Stimulated activated CD4-positive, alpha-beta T cell treated with anti-CD3 and anti-CD28 coated beads, Interleukin-1b, Interleukin-23, amount 100 ng/mL, for 4 hours (primary cell): ENCODE data around the gene AKT3.

ENCODE experiments used
- DNase-seq, 2 donors: peaks; one replicate each; pipeline ENCODE4 v3.0.0-alpha.2; 2020; ENCODE audit warnings: low read depth in 2 of 2

The AKT3 gene

DNA sequence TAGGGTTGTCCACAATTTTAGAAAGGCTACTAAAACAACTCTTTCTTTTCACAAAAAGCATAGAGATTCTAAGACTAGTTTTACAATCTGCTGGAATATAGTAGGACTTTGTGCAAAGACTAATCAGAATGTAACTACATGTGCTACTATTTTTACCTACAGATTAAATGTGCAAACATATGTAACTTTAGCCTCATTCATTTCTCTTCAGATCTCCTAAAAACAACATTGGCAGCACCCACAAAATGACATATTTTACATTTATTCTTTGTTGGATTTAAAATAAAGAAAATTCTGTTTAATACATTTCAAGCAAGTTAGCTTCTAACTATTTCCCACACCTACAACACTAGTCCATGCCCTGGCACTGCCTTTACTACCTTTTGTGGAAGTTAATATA, 292.2 kb downstream of the AKT3 start:
- DNase-seq = no peak

DNA sequence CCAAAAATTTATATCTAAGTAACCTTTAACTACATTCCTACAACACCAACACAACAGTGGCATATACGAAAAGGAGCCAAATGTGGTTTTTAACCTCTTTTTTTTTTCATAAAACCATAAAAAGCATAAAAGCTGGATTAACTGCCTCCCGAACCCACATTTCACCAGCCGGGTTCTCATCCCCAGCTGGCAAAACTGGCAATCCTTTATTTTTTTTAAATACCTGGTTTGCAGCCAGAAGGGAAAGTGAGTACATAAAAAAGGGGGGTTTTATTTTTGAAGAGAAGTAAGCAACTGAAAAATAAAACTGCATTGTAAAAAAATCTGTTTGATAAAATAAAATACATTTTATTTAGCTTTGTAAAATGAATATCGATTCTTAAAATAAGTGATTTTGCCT, 295.4 kb downstream of the AKT3 start:
- no peak for DNase-seq

DNA sequence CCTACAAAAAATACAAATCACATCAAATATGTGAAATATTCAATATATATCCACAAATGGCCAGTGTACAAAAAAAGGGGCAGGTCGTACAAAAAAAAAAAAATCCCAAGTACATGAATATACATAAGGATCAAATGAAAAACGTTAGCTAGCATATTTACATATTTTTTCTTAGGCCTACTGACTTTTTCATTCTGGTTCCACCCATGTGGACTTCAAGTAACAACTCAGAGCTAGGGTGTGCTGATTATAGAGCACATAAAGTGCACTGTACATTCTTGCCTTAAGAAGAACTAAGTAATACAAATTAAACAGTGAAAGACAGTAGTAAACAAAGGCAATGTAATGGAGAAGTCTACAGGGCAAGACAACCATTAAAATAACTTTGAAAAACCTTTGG, 297.0 kb downstream of the AKT3 start:
- no peak for DNase-seq

DNA sequence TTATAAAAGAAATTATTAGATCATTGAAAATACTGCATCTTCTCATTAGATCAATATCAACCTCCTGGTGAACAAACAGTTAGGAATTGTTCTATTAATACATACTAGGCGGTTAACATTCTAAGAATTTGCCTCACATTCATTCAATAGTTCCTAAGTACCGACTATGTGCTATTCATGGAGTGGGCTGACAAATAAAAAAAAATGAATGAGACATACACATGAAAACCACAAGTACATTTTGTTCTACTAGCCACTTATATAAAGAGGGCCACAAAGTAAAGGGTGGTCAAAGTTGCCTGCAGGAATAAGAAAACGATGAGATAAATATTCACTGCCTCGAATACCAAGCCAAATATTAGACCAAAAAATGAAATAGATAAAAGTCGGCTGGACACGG, 299.8 kb downstream of the AKT3 start:
- no peak for DNase-seq

DNA sequence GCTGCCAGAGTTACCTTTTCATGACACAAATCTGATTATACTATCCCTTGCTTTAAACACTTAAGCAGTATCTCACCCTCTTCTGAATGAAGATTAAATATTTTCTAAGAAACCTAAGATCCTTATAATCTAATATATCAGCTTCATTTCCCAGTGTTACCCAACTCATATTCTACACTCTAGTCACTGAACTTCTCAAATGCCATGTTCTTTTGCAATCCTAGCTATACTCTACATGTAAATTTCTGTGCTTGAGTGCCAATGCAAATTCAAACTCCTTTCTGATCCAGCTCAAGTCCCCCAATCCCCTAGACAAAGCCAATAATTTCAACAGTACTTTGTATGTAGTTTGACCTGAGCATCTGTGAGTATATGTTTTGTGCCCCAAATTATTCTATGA, 300.3 kb downstream of the AKT3 start:
- DNase-seq = no peak

DNA sequence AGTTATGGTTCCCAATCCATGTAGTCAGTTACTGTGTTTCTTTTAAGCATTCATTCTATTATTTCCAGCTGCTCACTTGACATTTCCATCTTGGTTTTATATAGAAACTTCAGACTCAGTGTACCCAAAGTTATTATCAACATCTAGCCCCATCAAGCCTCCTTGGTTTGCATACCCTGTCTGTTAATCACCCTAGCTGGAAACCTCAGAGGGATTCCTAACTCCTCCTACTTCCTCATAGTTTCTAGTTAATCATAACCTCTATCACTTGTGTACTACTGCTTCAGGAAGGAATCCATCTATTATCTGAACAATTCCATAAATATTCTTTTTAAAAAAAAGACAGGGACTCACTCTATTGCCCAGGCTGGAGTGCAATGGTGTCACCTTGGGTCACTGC, 300.9 kb downstream of the AKT3 start:
- DNase-seq = no peak

DNA sequence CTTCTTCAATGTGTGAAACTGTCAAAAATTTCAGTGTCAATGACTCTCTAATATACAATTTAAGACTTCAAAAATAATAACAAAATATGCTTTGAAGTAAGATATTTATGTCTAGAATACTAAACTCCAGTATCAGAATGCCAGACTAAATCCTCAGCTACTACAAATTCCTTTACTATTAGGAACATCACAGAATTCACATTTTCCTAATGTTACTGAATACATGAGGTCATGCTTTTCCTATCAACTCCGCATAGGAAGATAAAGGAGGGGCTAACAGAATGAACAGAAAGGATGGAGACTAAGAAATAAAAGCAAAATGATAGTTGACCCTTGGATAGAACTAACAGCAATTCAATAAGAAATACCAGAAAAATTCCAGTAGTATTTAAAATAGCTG, 301.5 kb downstream of the AKT3 start:
- DNase-seq = no peak

DNA sequence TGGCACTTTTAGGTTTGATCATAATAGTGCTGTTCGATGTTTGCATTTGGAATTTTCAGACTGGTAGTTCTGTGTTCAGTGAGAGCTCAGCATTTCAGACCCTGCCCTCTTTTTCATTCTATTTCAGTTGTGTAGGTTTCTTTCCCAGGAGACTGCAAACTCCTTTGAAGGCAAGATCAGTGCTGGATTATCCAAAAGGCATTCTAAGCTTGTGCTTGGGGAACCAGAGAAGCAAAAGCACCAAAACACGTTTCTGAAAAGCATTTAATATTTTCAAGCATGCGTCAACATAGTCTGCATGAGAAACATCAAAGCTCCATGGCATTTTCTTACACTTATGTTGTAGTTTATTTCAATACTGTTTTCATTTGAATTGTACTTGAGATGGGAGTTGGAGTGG, 302.2 kb downstream of the AKT3 start:
- no peak for DNase-seq

DNA sequence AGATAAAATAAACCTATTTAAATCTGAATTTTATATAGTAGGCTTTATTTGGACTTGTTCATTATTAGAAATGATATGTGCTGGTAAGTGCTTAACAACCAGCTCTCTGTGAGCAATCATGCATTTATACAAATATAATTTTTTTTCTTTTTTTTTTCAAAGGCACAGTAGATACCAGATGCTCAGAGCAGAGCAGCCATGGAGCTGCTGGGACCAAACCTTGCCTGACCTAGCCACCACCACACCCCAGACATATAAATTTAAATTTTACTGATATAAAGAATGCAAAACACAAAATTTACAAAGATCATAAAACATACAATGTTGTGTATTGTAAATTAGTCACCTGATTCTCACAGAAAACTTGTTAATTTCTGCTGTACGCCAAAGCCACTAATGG, 303.6 kb downstream of the AKT3 start:
- no peak for DNase-seq

DNA sequence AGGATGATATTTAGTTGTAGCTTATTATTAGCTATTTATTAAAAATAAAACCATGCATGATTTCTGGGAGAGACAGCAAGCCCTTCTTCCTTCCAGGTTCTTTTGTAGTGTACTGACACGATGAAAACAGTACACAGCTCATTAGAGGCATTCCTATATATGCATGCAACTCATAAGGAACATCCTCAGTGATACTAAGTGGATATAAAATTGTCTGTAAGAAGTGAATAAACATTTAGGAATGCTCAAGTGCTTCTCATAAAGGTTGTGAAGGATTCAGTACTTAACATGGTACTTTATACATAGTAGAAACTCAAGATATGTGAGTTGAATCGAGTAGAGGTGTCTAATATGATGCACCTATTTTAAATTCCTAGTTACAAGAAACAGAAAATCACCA, 306.5 kb downstream of the AKT3 start:
- no peak for DNase-seq

DNA sequence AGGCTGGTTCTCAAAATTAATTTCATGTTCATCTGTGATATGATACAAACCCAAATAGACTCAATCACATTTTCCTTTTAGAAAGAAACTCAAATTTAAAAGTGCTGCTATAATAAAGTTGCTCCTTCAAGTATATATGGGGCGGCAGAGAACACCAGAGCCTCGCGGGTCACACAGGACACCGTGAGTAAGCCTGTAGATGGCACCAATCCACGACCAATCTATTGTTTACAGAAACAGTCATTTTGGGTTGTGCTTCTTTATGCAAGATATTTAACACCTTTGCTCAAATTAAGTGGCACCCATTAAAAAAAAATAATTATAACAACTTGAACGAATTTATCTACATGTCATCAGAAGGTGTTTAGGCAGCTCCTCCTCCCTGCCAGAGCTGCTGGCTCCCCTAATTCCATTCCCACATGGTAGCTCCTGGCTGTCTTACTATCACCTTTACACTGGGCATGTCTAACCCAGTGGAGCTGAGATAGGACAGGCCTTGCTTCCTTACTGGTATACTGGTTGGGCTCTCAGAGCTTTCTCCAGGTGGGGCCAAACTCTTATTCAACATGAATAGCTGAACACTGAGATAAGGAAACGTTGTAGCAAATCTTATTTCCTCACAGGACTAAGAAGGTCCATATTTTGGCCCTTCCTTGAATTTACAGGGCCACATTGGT, 307.2 kb downstream of the AKT3 start:
- no peak for DNase-seq

DNA sequence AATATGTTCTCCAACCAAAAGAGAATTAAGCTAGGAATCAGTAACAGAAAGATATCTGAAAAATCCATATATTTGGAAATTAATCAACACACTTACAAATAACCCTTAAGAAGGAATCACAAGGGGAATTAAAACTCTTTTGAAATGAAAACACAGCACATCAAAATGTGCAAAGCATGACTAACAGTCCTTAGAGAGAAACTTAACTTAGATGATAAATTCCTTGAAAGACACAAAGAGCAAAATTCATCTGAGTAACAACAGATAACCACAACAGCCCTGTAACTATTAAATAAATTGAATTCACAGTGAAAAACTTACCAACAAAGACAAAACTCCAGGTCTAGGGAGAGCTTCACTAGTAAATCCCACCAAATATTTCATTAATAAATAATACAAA, 310.4 kb downstream of the AKT3 start:
- no peak for DNase-seq

DNA sequence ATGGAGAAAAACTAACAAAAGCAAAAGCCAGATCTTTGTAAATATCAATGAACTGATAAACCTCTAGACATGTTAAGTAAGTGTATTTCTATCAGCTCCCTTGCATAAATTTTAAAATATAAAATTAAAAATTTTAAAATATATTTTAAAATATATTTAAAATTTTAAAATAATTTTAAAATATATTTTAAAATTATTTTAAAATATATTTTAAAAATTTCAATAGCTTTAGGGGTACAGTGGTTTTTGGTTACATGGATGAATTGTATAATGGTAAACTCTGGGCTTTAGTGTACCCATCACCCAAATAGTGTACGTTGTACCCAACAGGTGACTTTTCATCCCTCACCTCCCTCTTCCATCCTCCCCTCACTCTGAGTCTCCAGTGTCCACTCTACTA, 315.0 kb downstream of the AKT3 start:
- DNase-seq = no peak

DNA sequence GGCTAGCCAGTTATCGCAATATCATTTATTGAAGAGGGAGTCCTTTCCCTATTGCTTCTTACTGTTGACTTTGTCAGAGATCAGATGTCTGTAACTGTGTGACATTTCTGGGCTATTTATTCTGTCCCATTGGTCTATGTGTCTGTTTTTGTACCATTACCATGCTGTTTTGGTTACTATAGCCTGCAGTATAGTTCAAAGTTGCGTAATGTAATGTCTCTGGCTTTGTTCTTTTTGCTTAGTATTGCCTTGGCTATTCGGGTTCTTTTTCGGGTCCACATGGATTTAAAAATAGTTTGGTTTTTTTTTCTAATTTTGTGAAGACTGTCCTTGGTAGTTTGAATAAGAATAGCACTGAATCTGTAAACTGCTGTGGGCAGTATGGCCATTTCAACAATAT, 320.5 kb downstream of the AKT3 start:
- no peak for DNase-seq

DNA sequence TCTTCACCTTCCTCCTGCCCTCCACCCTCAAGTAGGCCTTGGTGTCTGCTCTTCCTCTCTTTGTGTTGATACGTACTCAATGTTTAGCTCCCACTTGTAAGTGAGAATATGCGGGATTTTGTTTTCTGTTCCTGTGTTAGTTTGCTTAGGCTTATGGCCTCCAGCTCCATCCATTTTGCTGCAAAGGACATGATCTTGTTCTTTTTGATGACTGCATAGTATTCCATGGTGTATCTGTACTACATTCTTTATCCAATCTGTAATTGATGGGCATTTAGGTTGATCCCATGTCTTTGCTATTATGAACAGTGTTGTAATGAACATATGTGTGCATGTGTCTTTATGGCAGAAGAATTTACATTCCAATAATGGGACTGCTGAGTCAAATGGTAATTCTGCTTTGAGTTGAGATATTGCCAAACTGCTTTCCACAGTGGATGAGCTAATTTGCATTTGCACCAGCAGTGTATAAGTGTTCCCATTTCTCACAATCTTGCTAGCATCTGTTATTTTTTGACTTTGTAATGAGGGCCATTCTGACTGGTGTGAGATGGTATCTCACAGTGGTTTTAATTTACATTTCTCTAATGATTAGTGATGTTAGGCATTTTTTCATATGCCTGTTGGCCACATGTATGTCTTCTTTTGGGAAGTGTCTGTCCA, 321.5 kb downstream of the AKT3 start:
- DNase-seq = no peak

DNA sequence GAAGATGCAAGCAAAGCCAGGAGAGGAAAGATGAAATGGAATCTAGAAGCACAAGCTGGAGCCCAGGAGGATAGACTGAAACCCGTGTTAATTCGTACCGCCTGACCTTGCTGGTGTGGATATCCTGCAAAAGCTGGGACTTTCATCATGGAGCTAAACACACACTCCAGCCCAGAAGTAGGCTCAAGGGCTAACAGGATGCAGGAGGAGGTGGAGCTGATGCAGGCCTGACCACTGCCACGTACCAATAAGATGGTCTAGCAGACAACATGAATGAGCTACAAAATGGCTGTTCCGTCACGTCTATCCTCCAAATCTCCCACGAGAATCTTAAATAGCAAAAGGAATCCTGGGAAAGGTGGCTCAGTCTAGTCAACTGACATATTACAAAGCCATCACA, 323.9 kb downstream of the AKT3 start:
- DNase-seq = no peak

DNA sequence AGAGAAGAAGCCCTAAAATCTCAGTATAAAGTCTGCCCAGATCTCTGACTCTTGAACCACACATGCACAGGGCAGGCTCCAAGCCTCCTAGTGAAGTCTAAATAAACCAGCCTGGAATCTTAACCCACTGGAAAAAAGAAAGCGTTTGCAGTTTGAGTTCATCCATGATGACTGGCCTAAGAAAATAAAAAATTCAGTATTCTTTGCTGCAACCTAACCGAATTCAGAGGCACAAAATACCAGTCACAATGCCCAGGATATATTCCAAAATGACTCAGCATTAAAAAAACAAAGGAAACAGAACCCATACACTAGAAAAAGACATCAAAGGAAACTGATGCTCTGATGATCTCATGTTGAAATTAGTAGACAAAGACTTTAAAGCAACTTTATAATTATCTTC, 325.0 kb downstream of the AKT3 start:
- DNase-seq = no peak

DNA sequence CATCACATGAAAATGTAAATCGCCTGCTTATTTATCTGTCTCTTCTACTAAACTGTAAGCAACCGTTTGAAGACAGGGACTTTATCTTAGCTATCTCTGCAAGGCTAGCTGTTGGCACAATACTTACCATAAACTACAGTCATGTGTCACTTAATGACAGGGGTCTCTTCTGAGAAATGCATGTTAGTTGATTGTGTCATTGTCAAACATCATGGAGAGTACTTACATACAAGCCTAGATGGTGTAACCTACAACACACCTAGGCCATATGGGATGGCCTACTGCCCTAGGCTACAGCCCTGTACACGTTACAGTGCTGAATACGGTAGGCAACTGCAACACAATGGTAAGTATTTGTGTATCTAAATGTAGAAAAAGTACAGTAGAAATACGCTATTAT, 326.3 kb downstream of the AKT3 start:
- no peak for DNase-seq

DNA sequence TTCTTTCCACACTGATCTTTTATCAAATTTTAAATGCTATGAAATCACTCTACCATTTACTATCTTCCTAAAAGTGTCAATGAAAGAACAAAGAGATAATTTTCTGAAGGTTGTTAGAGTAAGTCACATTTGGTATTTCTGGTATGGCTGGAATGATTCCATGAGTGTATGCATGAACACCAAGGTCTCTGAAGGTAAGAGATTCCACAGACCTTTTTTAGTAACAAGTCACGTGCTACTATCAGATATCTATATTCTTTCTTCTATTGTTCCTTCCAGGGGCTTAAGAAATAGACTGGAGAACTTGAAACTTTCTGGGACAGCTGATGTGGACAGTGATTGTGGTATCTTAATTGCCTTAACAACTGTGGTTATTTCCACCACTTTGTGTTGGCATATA, 329.2 kb downstream of the AKT3 start:
- DNase-seq = no peak

DNA sequence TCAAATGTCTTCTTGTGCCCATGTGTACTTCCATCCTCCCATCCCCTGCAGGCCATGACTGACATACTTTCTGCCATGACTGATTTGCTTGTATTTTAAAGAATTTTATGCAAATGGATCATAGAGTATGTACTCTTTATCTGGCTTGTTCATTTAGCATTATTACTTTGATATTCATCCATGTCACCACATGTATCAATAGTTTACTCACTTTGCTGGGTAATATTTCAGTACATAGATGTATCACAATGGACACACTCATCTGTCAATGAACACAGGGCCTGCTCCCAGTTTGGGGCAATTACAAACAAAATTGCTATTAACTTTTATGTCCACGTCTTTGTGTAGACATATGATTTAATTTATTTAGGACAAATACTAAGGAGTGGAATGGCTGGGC, 335.1 kb downstream of the AKT3 start:
- no peak for DNase-seq

DNA sequence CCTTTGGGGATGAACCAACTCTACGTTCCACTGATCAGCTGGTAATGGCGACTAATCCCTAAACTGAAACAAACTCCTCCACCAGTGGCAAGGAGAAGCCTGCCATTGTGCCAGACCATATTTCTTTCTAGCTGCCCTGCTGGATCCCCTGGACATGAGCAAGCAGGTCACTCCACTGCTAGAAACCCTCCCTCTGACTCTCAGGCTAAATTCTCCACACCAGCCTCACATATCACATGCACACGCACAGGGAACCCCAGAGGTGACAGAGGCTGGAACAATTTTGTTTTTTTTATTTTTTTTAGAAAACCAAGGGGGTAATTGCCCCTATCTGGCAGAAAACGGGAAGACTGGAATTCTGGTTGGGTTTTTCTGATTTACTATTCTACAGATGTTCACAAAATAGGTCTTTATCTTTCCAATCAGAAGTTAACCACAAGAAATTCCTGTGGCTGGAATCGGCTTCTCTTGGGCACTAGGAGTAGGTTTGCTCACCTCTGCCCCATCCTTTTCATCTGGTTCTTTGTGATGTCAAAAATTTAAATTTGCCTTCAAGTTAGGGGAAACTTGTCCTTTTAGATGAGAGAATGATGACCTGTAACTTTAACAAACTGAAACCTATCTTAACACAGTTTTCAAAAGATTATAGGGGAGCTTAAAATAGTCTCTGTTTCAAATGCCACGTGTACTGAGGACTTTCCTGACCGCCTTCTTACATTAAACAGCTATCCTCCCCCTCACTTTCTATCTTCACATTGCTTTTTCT, 336.1 kb downstream of the AKT3 start:
- no peak for DNase-seq

DNA sequence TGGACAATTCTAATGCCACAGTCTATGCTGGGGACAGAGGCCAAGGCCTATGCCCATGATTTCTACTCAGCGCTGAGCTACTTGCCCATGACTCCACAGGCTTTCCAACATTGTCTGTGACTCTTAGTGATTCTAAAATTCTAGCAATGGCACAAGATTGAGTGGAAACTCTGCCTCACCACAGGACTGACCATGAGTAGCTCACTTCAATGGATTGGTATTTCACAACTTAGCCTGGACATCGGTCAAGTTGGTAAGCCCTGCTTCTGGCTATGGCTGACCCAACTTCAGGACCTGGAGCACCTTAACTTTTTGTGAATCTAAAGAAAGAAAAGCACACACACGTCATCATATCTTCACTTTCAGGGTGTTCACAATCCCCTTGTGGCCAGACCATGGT, 339.1 kb downstream of the AKT3 start:
- no peak for DNase-seq

DNA sequence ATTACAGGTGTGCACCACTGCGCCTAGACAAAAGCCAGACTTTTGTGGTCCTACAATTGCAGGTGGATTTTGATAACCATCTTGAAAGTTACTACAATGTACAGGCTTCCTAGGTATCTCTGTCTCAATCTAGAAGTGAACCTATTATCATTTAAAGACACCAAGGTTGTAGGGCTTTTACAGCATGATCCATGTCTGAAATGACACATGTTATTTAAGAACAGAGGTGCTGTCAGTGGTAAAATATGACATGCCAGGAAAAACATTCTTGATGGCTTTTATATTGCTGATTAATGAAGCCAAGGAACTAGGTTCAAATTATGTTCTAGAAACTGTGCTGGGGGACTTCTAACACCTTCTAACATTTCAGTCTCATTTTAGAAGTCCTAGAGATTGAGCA, 341.1 kb downstream of the AKT3 start:
- DNase-seq = no peak
